Astrocyte (in vitro differentiated cells and primary cell): ENCODE results near the gene CAVIN4.

Source experiments
- EZH2 ChIP-seq: IDR thresholded peaks from 2 replicates; pipeline ENCODE4 v1.6.1; 2012; ENCODE audit warnings: mild to moderate bottlenecking, low read length, inconsistent platforms; ENCODE audit not compliant: insufficient read depth
- TF ChIP-seq, protein P1 (sequence below): IDR thresholded peaks from 2 replicates; pipeline ENCODE4 v1.5.1; 2011; ENCODE audit warnings: low read depth, mild to moderate bottlenecking, inconsistent platforms, low read length, moderate library complexity; ENCODE audit not compliant: insufficient read depth

DNA sequence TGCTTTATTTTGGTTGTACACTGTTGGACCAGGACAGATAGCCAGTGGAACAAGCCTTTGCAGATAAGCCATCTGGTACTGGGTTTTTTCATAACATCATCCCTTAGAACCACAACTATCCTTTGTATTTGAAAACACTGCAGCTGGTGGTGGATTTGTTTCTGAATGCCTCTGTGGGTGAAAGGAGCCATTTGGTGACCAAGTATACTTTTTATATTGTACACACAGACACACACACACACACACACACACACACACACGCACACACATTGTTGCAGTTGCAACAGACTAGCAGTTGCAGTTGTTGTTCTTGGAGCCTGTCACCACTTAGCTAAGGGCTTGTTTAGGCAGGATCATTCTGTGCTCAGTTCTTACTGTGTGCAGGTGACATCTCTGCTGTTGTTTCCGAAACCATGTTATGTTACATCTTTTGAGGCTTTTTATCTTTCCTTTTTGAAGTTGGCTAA, 22.9 kb upstream of the CAVIN4 start:
- TF ChIP-seq, protein P1, sequence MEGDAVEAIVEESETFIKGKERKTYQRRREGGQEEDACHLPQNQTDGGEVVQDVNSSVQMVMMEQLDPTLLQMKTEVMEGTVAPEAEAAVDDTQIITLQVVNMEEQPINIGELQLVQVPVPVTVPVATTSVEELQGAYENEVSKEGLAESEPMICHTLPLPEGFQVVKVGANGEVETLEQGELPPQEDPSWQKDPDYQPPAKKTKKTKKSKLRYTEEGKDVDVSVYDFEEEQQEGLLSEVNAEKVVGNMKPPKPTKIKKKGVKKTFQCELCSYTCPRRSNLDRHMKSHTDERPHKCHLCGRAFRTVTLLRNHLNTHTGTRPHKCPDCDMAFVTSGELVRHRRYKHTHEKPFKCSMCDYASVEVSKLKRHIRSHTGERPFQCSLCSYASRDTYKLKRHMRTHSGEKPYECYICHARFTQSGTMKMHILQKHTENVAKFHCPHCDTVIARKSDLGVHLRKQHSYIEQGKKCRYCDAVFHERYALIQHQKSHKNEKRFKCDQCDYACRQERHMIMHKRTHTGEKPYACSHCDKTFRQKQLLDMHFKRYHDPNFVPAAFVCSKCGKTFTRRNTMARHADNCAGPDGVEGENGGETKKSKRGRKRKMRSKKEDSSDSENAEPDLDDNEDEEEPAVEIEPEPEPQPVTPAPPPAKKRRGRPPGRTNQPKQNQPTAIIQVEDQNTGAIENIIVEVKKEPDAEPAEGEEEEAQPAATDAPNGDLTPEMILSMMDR = no peak
- TF ChIP-seq EZH2 = no peak
